Amniotic epithelial cell (primary cell): ENCODE results near the gene SIRPD.
A peak's percentile ranks its signal among the peaks of the same experiment; 100 is the strongest.
"Not testable (repeated sequence)": the region's sequence is repeated elsewhere in the genome, so short reads cannot be mapped to it uniquely, and the experiment has no call there.

Experiments used
- DNase-seq: peaks from one replicate; pipeline ENCODE4 v3.0.0-alpha.2; 2010; ENCODE audit warnings: low read depth

The SIRPD gene

DNA sequence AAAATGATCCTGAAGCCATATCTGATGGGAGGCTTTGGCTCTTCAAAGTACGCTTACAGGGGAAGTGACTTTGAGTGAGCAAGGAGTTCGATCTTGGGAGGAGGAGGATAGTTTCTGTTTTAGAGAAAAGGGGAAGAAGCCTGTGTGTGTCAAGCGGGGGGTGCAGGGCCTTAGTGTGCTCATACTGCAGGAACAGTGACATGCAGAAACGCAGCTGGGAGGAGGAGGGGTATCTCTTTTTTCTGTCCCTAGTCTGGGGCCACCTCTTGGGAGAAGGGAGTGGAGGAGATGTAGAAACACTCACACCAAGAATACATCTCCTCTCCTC, 19.8 kb downstream of the SIRPD start:
- DNase-seq = no peak

DNA sequence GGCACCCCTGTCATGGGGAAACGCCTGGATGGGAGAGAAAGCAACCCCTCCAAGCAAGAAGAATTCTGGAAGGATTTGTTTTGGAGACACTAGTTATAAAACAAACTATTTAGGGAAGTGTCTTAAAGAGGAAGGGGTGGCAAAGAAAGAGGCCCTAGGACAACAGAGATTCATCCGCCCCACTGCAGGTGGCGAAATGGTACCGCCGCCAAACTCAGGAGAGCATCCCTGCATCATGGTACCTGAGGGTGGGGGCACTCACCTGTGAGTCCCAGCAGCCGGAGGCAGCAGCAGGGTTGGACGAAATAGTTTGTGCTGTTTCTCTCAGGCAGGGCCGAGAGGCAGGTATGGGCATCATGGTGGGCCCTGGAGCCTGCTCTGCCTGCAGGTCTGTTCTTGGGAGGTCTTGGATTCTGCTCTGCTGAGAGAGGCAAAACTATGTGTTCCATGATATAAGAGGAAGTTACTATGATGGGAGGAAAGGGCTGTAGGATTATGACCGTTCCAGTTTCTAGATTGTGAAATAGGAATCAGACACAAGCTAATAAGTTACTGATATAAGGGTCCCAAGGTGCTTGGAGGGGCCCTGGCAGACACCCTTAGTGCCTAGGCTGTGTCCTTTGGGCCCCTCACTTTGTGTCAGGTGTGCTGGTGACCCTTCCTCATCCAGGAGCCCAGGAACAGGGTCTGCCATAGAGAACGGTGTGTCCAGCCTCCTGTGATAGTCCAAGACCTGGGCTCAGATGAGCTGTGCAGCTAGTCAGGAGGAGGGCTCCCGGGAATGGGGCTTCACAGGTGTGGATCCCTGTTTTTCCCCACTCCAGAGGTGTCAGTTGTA, 20.4 kb downstream of the SIRPD start:
- no peak for DNase-seq

DNA sequence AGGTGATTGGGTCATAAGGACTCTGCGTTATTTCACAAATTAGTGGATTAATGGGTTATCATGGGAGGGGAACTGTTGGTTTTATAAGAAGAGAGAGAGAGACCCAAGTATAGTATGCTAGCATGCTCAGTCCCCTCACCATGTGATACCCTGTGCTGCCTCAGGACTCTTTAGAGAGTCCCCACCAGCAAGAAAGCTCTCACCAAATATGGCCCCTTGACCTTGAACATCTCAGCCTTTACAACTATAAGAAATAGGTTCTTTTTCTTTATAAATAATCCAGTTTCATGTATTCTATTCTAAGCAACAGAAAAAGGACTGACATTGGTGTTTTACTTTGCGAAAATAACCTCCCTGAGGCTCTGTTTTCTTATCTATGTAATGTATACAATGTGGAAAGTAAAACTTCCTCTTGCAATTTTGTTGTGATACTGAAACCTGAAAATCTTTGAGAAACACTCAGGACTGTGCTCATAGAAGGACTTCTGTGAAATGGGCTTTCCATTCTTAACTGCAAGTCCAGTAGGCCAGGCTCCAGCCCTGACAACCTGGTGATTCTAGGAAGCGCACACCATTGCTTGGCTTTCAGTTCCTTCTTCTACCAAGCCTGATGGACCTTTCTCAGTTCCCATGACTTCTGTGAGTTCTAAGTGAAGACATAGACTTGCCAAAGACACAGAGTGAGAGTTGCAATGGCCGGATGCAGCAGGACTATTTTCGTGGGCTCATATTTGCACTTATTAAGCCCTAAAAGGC, 21.9 kb downstream of the SIRPD start:
- DNase-seq = no peak

DNA sequence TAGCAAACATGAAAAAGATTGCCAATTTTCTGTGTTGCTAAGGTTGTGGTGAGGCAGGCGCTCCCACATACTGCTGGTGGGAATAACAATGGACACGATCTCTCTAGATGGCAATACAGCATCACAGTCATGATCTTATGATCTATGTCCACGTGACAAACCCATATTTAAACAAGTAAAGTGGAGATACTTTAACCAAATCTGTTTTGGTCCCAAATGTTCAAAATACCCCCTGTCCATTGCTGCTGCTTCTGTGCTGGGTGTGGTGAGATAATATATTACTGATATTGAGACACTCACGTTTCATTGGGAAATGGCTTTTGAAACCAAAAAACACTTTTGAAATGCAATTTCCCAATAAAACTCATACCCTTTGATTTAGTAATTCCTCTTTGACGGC, 23.0 kb downstream of the SIRPD start:
- DNase-seq = no peak

DNA sequence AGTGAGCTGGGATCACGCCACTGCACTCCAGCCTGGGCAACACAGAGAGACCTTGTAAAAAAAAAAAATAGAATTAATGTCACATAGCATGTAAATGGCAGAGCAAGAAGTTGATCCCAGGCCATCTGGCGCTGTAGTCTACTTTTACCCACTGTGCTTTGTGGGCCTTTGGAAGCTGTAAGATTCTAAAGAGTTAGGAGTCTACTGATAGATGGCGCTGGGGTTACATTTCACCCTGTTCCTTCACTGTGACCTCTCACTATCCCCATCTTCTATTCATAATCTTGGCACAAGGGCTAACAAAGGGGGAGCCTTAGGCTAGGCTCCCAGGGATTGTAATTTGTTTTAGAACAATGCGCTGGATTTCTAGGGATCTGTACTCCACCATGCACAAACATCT, 24.4 kb downstream of the SIRPD start:
- no peak for DNase-seq

DNA sequence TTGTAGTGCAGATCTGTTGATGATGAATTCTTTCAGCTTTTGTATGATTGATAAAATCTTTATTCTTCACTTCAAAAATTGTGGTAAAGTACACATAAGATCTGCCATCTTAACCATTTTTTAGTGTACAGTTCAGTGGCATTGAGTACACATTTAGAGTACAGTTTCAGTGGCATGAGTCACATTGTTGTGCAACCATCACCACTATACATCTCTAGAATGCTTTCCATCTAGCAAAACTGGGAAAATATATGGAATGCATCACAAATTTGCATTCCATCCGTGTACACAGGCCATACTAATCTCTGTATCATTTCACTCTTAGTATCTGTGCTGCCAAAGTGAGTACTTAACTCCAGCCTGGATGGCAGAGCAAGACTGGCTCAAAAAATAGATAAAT, 28.7 kb downstream of the SIRPD start:
- peak; percentile 14 for DNase-seq

DNA sequence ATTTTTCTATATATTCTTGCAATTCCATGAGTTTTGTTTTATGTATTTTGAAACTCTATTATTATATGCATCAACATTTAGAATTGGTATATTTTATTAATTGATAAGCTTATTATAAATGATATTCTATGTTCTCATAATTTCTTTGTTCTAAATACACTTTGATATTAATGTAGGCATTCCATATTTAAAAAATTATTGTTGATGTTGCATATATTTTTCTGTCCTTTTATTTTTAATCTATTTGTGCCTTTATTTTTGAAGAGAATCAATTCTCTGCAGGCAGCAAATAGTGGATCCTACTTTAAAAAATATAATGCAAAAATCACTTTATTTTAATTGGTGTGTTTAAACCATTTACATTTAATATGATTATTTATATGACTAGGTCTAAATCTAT, 29.6 kb downstream of the SIRPD start:
- no peak for DNase-seq

DNA sequence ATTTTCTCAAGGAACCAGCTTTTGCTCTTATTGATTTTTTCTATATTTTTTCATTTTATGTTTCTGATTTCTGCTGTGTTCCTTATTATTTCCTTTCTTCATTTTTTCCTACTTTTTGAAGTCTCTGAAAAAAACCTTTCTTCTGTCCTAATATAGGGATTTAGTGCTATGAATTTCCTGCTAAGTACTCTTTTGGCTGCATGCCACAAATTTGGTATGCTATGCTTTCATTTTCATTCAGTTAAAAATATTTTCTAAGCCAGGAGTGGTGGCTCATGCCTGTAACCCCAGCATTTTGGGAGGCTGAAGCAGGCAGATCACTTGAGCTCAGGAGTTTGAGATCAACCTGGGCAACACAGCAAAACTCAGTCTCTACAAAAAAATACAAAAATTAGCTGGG, 30.6 kb downstream of the SIRPD start:
- DNase-seq = no peak

DNA sequence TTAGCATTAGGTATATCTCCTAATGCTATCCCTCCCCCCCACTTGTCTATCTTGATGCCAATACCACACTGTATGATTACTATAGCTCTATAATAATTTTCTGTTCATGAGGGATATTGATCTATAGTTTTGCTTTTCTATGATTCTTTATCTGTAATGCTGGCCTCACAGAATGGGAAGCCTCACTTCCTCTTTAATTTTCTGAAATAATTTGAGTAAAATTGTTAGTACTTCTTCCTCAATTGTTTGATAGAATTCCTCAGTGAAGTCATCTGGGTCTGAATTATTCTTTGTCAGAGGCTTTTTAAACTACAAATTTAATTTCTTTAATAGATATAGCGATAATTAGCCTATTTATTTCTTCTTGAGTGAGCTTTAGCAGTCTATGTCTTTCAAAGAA, 31.2 kb downstream of the SIRPD start:
- no peak for DNase-seq

DNA sequence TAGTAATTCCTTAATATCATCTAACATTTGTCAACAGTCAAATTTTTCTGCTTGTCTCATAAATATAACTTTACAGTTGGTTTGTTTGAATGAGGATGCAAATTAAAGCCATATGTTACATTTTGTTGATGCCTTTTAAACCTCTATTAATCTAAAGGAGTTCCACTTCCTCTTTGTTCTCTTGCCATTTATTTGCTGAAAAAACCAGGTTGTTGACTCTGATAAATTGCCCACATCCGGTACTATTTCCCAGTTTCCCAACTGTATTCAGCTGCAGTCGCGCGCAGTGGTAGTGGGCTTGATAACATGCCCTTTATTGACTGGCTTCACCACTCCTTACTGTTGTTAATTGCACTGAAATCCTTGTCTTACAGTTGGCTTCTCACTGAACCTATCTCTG, 33.5 kb downstream of the SIRPD start:
- no peak for DNase-seq

DNA sequence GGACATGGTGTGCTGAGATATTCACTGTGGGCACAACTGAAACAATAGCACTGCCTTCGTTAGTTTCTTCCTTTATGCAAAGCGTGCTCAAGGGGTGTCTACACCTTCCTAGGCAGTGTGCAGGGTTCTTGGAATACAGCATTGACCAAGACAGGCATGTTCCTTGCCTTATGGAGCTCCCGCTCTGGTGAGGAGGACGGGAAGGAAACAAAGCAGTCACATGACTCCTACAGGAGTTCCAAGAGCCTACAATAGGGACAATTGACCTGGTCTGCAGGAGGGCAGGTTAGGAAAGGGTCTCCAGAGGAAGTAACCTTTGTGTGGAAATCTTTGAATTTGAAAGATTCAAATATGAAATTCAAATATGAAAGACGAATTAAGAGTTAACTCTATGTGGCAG, 40.5 kb downstream of the SIRPD start:
- no peak for DNase-seq

DNA sequence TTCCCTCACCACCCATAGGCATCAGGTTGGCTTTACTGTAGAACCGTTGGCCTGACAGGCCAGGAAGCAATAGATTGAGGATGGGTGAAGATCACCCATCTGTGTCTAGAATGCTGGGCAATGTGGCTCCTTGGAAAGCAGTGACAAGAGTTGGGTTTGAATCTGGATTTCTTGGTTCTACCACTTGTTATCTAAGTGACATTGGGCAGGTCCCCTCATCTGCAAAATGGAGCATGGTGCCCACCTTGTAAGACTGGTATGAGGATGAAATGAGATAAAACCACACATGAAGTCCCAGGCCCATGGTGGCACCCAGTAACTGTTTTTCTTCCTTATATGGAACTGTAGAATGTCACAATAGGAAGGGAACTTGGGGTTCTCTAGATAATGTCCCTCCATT, 43.7 kb downstream of the SIRPD start:
- no peak for DNase-seq

DNA sequence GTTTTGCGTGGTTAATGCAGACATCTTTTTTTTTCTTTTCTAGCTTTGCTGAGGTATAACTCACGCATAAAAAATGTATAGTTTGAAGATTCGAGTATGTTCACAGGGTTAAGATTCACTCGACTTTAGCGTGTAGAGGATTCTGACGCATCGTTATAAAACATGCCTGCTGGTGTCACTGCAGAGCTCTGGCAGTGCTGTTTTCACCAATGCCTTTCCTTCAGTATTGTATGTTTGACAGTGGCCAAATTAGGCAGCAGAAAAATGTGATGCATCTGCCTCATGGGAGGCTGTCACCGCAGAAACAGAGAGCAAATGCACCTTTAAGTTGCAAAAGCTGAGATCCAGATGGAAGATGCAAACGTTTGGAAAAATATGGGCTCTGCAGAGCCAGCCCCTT, 48.3 kb downstream of the SIRPD start:
- DNase-seq = no peak

DNA sequence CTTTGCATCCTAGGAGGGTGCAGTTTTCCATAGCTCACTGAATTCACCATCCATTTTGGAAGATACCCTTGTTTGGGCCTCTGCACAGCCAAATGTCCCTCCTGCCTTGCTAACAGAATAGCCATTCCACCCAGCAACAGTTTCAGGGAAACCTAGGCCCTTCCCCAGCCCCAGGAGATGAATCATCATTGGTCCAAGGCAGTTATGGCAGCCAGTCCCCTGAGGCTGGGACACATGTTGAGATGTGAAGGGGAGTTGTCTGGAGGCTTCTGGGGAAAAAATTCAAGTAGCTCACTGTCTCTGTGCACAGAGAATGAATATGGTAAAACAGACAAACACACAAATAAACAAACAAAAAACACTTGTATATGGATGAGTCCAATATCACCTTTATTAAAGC, 48.9 kb downstream of the SIRPD start:
- no peak for DNase-seq

DNA sequence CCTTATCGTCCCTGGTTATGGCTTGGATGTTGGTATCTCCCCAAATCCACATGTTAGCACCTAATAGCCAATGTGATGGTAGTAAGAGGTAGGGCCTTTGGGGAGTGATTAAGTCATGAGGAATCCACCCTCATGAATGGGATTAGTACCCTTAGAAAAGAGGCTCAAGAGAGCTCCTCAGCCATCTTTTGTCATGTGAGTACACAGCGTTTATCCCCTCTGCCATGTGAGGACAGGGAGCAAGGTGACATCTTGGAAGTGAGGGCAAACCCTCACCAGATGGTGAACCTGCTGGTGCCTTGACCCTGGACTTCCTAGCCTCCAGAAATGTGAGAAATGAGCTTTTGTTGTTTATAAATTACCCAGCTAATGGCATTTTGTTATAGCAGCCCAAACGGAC, 50.2 kb downstream of the SIRPD start:
- no peak for DNase-seq

DNA sequence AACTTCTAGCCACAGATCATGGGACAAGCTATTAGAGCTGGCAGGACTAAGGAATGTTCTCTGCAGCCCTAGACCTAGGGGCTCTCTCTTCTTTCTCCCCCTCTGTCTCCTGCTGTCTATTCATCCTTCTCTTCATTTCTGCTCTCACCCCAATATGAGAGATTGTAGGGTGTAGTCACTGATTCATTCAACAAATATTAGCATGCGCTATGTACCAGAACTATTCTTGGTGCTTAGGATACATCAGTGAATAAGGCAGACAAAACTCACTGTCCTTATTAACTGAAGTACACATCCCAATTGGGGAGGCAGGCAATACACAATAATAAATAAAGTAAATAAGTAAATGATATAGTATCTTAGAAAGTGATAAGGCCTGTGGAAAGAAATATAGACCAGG, 51.6 kb downstream of the SIRPD start:
- no peak for DNase-seq

DNA sequence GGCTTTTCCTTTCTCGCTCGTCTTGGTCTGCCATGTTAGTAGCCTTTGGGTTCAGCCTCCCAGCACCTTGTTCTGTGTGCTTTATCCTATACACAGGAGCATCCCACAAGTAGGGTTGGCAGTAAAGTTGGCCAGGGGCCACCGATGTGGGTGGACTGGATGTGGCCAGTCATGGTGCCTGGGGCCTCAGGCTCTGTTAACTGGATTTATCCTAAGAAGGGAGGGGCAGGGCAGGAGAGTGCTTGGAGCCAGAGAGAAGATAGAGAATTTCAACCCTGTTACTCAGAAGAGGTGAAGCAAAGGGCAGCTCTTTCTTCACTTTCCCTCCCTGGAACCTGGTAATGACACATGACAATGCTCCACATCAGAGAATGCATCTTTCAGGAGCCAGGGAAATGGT, 52.1 kb downstream of the SIRPD start:
- DNase-seq = peak; percentile 8

DNA sequence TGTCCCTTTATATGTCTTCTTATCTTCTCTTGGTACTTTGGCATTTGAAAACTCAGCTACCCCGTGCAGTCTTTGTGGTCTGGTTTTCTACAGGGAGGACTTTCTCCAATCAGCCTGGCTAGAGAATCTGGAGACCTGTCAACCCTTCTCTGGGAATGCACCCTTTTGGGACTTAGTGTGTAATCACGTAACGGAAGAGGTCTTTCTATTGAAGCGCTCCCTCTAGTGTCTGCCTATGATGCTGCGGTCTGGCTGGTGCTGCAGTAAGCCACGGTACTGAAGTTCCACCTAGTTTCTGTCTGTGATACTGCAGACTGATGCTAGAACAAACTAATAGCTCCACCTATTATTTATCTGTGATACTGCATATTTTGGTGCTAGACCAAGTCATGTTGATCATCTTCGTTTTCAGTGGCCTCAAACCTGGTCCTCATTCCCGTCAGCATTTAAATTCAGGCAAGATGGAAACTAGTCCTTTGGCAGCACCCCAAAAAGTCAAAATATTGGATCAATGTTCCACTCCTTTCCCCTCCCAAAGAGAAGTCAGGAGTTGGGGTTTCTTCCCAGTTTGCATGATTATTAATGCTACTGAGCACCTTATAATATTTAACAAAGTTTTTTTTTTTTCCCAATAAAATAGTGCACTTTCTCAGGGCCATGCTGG, 53.8 kb downstream of the SIRPD start:
- peak; percentile 84 for DNase-seq

DNA sequence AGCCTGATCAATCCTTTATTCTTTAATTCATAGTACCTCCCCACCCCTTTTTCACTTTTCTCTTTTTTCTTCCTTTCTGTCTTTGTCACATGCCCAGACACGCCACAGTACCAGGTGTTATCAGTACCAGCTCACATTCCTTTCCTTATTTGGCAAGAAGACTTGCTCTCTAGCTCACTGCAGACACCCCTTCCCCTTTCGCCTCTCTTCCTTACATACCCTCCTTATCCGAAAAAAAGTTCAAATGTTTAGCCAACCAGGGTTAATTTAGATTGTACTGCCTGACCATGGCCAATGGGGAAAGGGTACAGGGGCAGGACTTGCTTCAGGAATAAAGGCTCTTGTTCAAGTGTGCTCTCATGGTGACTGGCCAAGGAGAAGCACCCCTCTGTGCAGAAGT, 57.0 kb downstream of the SIRPD start:
- DNase-seq = peak; percentile 4

DNA sequence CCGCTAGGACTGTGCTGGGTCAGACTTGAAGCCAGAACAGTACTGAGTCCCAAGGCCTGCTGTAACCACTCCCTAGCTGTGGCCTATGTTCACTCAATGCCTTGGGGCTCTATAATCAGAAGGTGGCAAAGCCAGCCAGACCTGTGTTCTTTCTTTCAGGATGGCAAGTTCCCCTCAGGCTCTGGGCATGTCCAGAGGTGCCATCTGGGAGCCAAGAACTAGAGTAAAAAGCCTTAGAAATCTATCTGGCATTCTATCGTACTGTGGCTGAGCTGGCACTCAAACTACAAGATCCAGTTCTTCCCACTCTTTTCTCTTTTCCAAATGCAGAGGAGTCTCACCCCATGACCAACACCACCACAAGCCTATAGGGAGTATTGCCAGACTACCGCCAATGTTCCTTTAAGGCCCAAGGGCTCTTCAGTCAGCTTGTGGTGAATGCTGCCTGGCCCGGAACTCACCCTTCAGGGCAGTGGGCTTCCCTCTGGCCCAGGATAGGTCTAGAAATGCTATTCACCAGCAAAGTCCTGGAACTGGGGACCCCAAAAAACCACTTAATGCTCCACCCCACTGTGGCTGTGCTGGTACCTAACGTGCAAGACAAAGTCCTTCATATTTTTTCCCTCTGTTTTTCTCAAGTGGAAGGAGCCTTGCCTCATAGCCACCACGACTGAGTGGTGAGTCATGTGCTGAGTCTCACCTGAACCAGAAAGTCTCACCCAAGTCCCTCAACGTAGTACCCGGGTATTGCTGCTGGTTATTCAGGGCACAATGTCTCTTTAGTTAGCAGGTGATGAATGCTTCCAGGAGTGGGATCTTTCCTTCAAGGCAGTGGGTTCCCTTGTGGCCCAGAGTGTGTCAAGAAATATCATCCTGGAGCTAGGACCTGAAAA, 57.7 kb downstream of the SIRPD start:
- no peak for DNase-seq

DNA sequence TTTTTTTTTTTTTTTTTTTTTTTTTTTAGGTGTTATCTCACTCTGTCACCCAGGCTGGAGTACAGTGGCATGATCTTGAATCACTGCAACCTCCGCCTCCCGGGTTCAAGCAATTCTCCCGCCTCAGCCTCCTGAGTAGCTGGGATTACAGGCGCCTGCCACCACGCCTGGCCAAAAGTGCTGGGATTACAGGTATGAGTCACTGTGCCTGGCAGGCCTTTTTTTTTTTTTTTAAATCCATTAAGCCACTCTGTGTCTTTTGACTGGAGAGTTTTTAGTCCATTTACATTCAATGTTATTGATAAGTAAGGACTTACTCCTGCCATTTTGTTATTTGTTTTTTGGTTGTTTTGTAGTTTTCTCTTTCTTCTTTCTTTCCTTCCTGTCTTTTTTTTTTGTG, 60.1 kb downstream of the SIRPD start:
- not testable (repeated sequence) for DNase-seq

DNA sequence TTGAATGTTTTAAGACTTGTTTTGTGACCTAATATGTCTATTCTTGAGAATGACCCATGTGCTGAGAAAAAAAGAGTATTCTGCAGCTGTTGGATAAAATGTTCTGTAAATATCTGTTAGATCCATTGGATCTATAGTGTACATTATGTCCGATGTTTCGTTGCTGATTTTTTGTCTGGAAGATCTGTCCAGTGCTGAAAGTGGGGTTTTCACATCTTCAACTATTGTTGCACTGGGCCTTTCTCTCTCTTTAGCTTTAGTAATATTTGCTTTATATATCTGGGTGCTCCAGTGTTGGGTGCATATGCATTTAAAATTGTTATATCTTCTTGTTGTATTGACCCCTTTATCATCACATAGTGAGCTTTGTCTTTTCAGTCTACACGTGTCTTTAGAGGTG, 60.6 kb downstream of the SIRPD start:
- no peak for DNase-seq
